ENCODE results near the gene MS4A15.

MS4A15 gene

DNA sequence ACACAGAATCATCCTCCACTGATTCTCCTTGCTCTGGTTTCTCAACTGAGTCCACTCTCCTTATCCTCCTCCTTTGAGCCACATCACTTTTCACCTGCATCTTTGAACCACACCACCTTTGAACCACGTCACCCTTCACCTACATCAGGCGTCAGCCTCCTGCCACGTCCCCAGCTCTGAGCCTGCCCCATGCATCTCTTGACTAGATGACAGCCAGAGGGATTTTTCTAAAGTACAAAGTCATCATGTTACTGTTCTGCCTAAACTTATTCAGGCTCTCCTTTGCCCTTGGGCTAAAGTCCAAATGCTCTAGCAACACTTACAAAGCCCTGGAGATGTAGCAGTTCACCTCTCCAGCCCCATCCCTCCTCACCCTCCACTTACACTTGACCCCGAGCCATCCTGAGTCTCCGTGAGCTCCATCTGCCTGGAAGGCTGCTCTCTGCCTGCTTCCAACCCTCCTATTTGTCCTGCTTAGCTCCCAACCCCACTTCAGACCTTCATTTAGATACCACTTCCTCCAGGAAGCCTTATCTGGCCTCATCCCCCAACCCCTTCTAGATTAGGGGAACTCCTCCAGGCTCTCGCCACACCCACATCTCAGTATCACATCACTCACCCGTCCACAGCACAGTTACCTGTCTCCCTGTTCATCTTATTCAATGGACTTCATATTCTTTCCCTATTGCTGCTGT is 24.8 kb downstream of the MS4A15 start:
- ChIA-PET CTCF (interaction anchor here (1.8 to 7.9 kb wide), 3 partner anchors 10 to 106 kb away, joined by 5 to 100 read pairs (median 6); no protein-coding TSS in a partner anchor), POLR2A (interaction anchor here (0.6 kb wide), 1 partner anchor 49 kb away, joined by 6 read pairs; no protein-coding TSS in a partner anchor)
- no peaks in the 10 kb centered on the region for H3K27me3 ChIP-seq (replicated peaks in 2 of 5; ENCODE audit: control insufficient read depth in 4 of 5, insufficient read depth in 5 of 5, low read length in 4 of 5)
- whole genome bisulfite sequencing (ENCODE audit: insufficient coverage): 85% methylated on average over 6 of the region's 7 CpGs
- DNase-seq: peak in 1 of 3 donors; percentile 10
- H3K4me1 ChIP-seq (ENCODE audit: control extremely low read depth in 1 of 4, control insufficient read depth in 4 of 4, insufficient read depth in 4 of 4, low read length in 3 of 4): no peaks in the 10 kb centered on the region
- H3K4me3 ChIP-seq (ENCODE audit: control insufficient read depth in 1 of 7, extremely low read depth in 1 of 7, insufficient read depth in 4 of 7, low read depth in 2 of 7, low read length in 6 of 7): no peak overlapping the region
- H3K9me3 ChIP-seq (ENCODE audit: control extremely low read depth in 1 of 5, control insufficient read depth in 4 of 5, insufficient read depth in 2 of 5, low read depth in 1 of 5, low read length in 4 of 5): no peaks in the 10 kb centered on the region
- no peak overlapping the region for H3K27ac ChIP-seq (ENCODE audit: insufficient read depth in 1 of 2, low read depth in 1 of 2, low read length in 2 of 2, poor library complexity in 1 of 2, severe bottlenecking in 2 of 2)
- no peaks in the 10 kb centered on the region for H3K36me3 ChIP-seq (ENCODE audit: control insufficient read depth in 4 of 4, insufficient read depth in 4 of 4, low read length in 3 of 4)

GRCh38 chr11:60781981-60782316 is 25.3 kb downstream of the MS4A15 start:
- no peak for DNase-seq
- H3K27ac ChIP-seq (ENCODE audit: insufficient read depth in 1 of 2, low read depth in 1 of 2, low read length in 2 of 2, poor library complexity in 1 of 2, severe bottlenecking in 2 of 2): no peak overlapping the region
- ChIA-PET POLR2A (no interaction called here), CTCF (interaction anchor here (0.9 to 1.9 kb wide), 4 partner anchors 9 to 106 kb away, joined by 3 to 5 read pairs (median 3); no protein-coding TSS in a partner anchor)
- no peaks in the 10 kb centered on the region for H3K27me3 ChIP-seq (replicated peaks in 2 of 5; ENCODE audit: control insufficient read depth in 4 of 5, insufficient read depth in 5 of 5, low read length in 4 of 5)
- no peaks in the 10 kb centered on the region for H3K4me1 ChIP-seq (ENCODE audit: control extremely low read depth in 1 of 4, control insufficient read depth in 4 of 4, insufficient read depth in 4 of 4, low read length in 3 of 4)
- H3K4me3 ChIP-seq (ENCODE audit: control insufficient read depth in 1 of 7, extremely low read depth in 1 of 7, insufficient read depth in 4 of 7, low read depth in 2 of 7, low read length in 6 of 7): no peak overlapping the region
- H3K9me3 ChIP-seq (ENCODE audit: control extremely low read depth in 1 of 5, control insufficient read depth in 4 of 5, insufficient read depth in 2 of 5, low read depth in 1 of 5, low read length in 4 of 5): no peaks in the 10 kb centered on the region
- no peaks in the 10 kb centered on the region for H3K36me3 ChIP-seq (ENCODE audit: control insufficient read depth in 4 of 4, insufficient read depth in 4 of 4, low read length in 3 of 4)
- WGBS (ENCODE audit: insufficient coverage): 100% methylated on average over 4 of the region's 4 CpGs

GRCh38 chr11:60782393-60783140 is 25.9 kb downstream of the MS4A15 start:
- Histone ChIP-seq H3K4me3 (ENCODE audit: control insufficient read depth in 1 of 7, extremely low read depth in 1 of 7, insufficient read depth in 4 of 7, low read depth in 2 of 7, low read length in 6 of 7) (no peak overlapping the region), H3K27ac (ENCODE audit: insufficient read depth in 1 of 2, low read depth in 1 of 2, low read length in 2 of 2, poor library complexity in 1 of 2, severe bottlenecking in 2 of 2) (no peak overlapping the region), H3K4me1 (ENCODE audit: control extremely low read depth in 1 of 4, control insufficient read depth in 4 of 4, insufficient read depth in 4 of 4, low read length in 3 of 4) (no peaks in the 10 kb centered on the region), H3K9me3 (ENCODE audit: control extremely low read depth in 1 of 5, control insufficient read depth in 4 of 5, insufficient read depth in 2 of 5, low read depth in 1 of 5, low read length in 4 of 5) (no peaks in the 10 kb centered on the region), H3K36me3 (ENCODE audit: control insufficient read depth in 4 of 4, insufficient read depth in 4 of 4, low read length in 3 of 4) (no peaks in the 10 kb centered on the region), H3K27me3 (replicated peaks in 2 of 5; ENCODE audit: control insufficient read depth in 4 of 5, insufficient read depth in 5 of 5, low read length in 4 of 5) (no peaks in the 10 kb centered on the region)
- CTCF ChIA-PET: interaction anchor here (0.9 to 1.9 kb wide), 4 partner anchors 8 to 105 kb away, joined by 3 to 5 read pairs (median 3); no protein-coding TSS in a partner anchor
- POLR2A ChIA-PET: no interaction called here
- no peak for DNase-seq
- 96% methylated on average over 9 of the region's 12 CpGs for WGBS (ENCODE audit: insufficient coverage)

DNA sequence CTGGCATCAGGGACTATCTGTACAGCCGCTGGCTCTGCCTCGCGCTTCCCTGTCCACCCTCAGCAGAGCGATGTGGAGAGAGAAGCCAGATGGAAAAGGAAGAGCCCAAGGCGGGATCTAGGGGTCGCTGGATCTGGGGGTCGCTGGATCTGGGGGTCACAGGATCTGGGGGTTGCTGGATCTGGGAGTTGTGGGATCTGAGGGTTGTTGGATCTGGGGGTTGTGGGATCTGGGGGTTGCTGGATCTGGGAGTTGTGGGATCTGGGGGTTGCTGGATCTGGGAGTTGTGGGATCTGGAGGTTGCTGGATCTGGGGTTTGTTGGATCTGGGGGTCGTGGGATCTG is 26.4 kb downstream of the MS4A15 start:
- no peaks in the 10 kb centered on the region for H3K36me3 ChIP-seq (ENCODE audit: control insufficient read depth in 4 of 4, insufficient read depth in 4 of 4, low read length in 3 of 4)
- WGBS (ENCODE audit: insufficient coverage): 100% methylated on average over 7 of the region's 8 CpGs
- no peaks in the 10 kb centered on the region for H3K4me1 ChIP-seq (ENCODE audit: control extremely low read depth in 1 of 4, control insufficient read depth in 4 of 4, insufficient read depth in 4 of 4, low read length in 3 of 4)
- H3K9me3 ChIP-seq (ENCODE audit: control extremely low read depth in 1 of 5, control insufficient read depth in 4 of 5, insufficient read depth in 2 of 5, low read depth in 1 of 5, low read length in 4 of 5): no peaks in the 10 kb centered on the region
- DNase-seq: no peak
- ChIA-PET POLR2A (no interaction called here), CTCF (interaction anchor here (1.0 kb wide), 1 partner anchor 96 kb away, joined by 3 read pairs; no protein-coding TSS in a partner anchor)
- no peak overlapping the region for H3K4me3 ChIP-seq (ENCODE audit: control insufficient read depth in 1 of 7, extremely low read depth in 1 of 7, insufficient read depth in 4 of 7, low read depth in 2 of 7, low read length in 6 of 7)
- H3K27me3 ChIP-seq (replicated peaks in 2 of 5; ENCODE audit: control insufficient read depth in 4 of 5, insufficient read depth in 5 of 5, low read length in 4 of 5): no peaks in the 10 kb centered on the region
- no peak overlapping the region for H3K27ac ChIP-seq (ENCODE audit: insufficient read depth in 1 of 2, low read depth in 1 of 2, low read length in 2 of 2, poor library complexity in 1 of 2, severe bottlenecking in 2 of 2)

GRCh38 chr11:60783911-60784310 is 27.2 kb downstream of the MS4A15 start:
- ChIA-PET POLR2A (no interaction called here), CTCF (interaction anchor here (1.0 to 2.0 kb wide), 4 partner anchors 8 to 95 kb away, joined by 3 to 5 read pairs (median 4); no protein-coding TSS in a partner anchor)
- no peak overlapping the region for H3K4me3 ChIP-seq (ENCODE audit: control insufficient read depth in 1 of 7, extremely low read depth in 1 of 7, insufficient read depth in 4 of 7, low read depth in 2 of 7, low read length in 6 of 7)
- H3K27me3 ChIP-seq (replicated peaks in 2 of 5; ENCODE audit: control insufficient read depth in 4 of 5, insufficient read depth in 5 of 5, low read length in 4 of 5): no peaks in the 10 kb centered on the region
- H3K4me1 ChIP-seq (ENCODE audit: control extremely low read depth in 1 of 4, control insufficient read depth in 4 of 4, insufficient read depth in 4 of 4, low read length in 3 of 4): no peaks in the 10 kb centered on the region
- no peak for DNase-seq
- WGBS (ENCODE audit: insufficient coverage): 95% methylated on average over 5 of the region's 7 CpGs
- H3K27ac ChIP-seq (ENCODE audit: insufficient read depth in 1 of 2, low read depth in 1 of 2, low read length in 2 of 2, poor library complexity in 1 of 2, severe bottlenecking in 2 of 2): no peak overlapping the region
- H3K36me3 ChIP-seq (ENCODE audit: control insufficient read depth in 4 of 4, insufficient read depth in 4 of 4, low read length in 3 of 4): no peaks in the 10 kb centered on the region
- no peaks in the 10 kb centered on the region for H3K9me3 ChIP-seq (ENCODE audit: control extremely low read depth in 1 of 5, control insufficient read depth in 4 of 5, insufficient read depth in 2 of 5, low read depth in 1 of 5, low read length in 4 of 5)

DNA sequence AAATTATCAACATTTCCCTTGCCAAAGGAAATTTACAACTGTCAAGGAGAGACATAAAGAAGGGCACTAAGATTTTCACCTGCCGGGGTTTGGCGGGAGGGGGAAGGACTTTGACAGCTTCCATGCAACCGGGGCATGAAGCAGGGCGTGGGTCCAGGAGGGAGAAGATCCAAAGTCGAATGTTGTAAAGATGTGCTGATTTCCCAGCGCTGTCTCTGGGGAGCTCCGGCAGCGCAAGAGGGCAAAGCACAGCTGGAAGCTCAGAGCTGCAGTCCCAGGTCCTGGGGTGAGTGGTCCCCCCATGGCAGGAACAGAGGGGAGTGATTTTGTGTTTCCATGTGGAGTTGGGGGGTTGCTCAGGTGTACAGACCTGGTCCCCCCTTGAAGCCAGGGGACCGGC is 28.5 kb downstream of the MS4A15 start, which contains the start of gene MS4A10:
TSS of gene MS4A10 (plus strand) at position 198 of the 400 bp plus-strand sequence. CDS start 5,003 bp downstream, outside the sequence.
- Histone ChIP-seq H3K9me3 (ENCODE audit: control extremely low read depth in 1 of 5, control insufficient read depth in 4 of 5, insufficient read depth in 2 of 5, low read depth in 1 of 5, low read length in 4 of 5) (no peaks in the 10 kb centered on the region), H3K36me3 (ENCODE audit: control insufficient read depth in 4 of 4, insufficient read depth in 4 of 4, low read length in 3 of 4) (no peaks in the 10 kb centered on the region), H3K27me3 (replicated peaks in 2 of 5; ENCODE audit: control insufficient read depth in 4 of 5, insufficient read depth in 5 of 5, low read length in 4 of 5) (no peaks in the 10 kb centered on the region), H3K4me3 (ENCODE audit: control insufficient read depth in 1 of 7, extremely low read depth in 1 of 7, insufficient read depth in 4 of 7, low read depth in 2 of 7, low read length in 6 of 7) (no peak within 1 kb of the TSS), H3K27ac (ENCODE audit: insufficient read depth in 1 of 2, low read depth in 1 of 2, low read length in 2 of 2, poor library complexity in 1 of 2, severe bottlenecking in 2 of 2) (no peak within 1 kb of the TSS), H3K4me1 (ENCODE audit: control extremely low read depth in 1 of 4, control insufficient read depth in 4 of 4, insufficient read depth in 4 of 4, low read length in 3 of 4) (no peaks in the 10 kb centered on the region)
- WGBS (ENCODE audit: insufficient coverage): 91% methylated on average over 8 of the region's 9 CpGs
- DNase-seq: no peak
- ChIA-PET CTCF (interaction anchor here (1.1 to 2.0 kb wide), 2 partner anchors 14 to 17 kb away, joined by 4 to 5 read pairs; no protein-coding TSS in a partner anchor), POLR2A (no interaction called here)

DNA sequence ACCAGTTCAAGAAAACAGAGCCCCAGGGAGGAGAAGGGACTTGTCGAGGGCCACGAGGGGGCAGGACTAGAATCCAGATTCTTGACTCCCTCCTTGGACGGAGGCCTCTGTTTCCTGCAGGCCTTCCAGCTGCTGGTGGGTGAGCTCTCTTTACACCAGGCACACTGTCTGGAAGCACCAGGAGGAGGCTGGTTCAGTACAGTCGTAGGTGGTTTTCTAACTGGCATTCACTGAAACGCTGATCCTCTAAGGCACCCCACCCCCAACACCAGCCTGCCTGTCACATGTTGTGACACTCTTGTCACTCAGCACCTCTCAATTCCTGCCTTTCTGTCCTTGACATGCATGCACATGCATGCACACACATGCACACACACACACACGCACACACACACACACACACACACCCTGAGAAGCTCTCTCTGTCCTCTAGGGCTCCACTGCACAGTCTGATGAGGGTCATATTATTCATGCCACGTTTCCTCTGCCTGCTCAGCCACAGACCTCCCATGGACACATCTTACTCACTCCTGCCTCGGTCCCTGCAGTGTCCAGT is 29.2 kb downstream of the MS4A15 start:
- no peak for DNase-seq
- POLR2A ChIA-PET: no interaction called here
- CTCF ChIA-PET: interaction anchor here (2.0 kb wide), 1 partner anchor 15 kb away, joined by 4 read pairs; no protein-coding TSS in a partner anchor
- no peak overlapping the region for H3K27ac ChIP-seq (ENCODE audit: insufficient read depth in 1 of 2, low read depth in 1 of 2, low read length in 2 of 2, poor library complexity in 1 of 2, severe bottlenecking in 2 of 2)
- H3K4me3 ChIP-seq (ENCODE audit: control insufficient read depth in 1 of 7, extremely low read depth in 1 of 7, insufficient read depth in 4 of 7, low read depth in 2 of 7, low read length in 6 of 7): no peak overlapping the region
- no peaks in the 10 kb centered on the region for H3K9me3 ChIP-seq (ENCODE audit: control extremely low read depth in 1 of 5, control insufficient read depth in 4 of 5, insufficient read depth in 2 of 5, low read depth in 1 of 5, low read length in 4 of 5)
- 95% methylated on average over 7 of the region's 8 CpGs for WGBS (ENCODE audit: insufficient coverage)
- no peaks in the 10 kb centered on the region for H3K4me1 ChIP-seq (ENCODE audit: control extremely low read depth in 1 of 4, control insufficient read depth in 4 of 4, insufficient read depth in 4 of 4, low read length in 3 of 4)
- H3K27me3 ChIP-seq (replicated peaks in 2 of 5; ENCODE audit: control insufficient read depth in 4 of 5, insufficient read depth in 5 of 5, low read length in 4 of 5): no peaks in the 10 kb centered on the region
- no peaks in the 10 kb centered on the region for H3K36me3 ChIP-seq (ENCODE audit: control insufficient read depth in 4 of 4, insufficient read depth in 4 of 4, low read length in 3 of 4)
